Measurements from ENCODE around the gene RCSD1. TPM values are rescaled to one million over a fixed set of nuclear protein-coding genes. Genes with fewer than 3 reads are reported as not detected.

The RCSD1 gene, protein sequence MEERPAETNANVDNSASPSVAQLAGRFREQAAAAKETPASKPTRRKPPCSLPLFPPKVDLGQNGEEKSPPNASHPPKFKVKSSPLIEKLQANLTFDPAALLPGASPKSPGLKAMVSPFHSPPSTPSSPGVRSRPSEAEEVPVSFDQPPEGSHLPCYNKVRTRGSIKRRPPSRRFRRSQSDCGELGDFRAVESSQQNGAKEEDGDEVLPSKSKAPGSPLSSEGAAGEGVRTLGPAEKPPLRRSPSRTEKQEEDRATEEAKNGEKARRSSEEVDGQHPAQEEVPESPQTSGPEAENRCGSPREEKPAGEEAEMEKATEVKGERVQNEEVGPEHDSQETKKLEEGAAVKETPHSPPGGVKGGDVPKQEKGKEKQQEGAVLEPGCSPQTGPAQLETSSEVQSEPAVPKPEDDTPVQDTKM
- 1 to 10 TPM; 1.5 to 1.7 TPM for polyA plus RNA-seq

DNA sequence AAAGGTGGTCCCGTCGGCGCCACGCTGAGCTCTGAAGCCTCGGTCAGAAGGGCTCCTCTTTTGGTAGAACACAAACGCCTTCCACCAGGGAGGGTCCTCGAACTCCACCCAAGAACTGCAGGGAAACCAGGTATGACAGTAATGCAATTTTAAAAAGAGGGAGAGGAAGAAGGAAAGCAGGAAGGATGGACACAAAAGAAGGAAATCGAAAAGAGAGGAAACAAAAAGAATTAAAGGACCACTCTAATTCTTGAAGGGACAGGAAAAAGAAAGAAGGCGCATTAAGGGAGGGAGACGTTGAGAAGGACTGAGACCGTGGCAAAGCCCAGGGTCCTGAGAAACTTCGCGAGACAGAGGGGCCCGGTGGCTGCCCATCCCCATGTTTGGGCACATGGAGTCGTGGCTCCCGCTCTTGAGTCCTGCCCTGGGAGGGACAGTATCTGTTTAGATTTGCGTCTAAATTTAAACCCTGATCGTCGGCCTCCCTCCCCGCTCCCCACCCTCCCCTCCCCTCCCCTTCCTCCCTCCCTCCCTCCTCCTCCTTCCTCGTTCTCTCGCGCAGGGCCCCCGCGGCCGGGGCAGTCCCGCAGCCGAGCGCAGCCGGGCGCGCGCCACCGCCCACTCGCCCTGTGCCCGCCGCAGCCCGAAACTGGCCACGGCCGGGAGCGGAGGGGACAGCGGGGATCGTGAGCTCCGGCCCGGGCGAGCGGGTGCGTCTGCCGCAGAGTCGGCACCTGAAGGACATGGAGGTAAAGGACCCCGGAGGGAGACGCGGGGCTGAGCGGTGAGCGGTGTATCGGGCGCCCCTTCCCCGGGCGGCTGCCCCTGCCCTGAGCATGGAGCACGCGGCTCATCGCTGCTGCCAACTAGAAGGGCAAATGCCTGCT lies at the start of gene RCSD1:
Gene RCSD1, plus strand, starts transcription at position 552 of the 887 bp plus-strand sequence. Its CDS starts 192 bp downstream, at position 744.
- peaks cover 0 to under 1% of the 10 kb centered on the region in 2 donors for H3K9me3 ChIP-seq (ENCODE audit: control insufficient read depth in 2 of 2, insufficient read depth in 1 of 2, low read depth in 1 of 2, low read length in 1 of 2)
- peak within 1 kb of the TSS; percentile 57 to 70 for H3K4me3 ChIP-seq (ENCODE audit: low read depth in 1 of 2, low read length in 2 of 2)
- WGBS, 2 donors = 9 to 10% methylated on average over 59 to 62 of the region's 62 CpGs
- no peaks in the 10 kb centered on the region for H3K27me3 ChIP-seq (ENCODE audit: control insufficient read depth in 1 of 2, insufficient read depth in 2 of 2, low read length in 2 of 2)
- H3K4me1 ChIP-seq (ENCODE audit: control insufficient read depth in 2 of 2, insufficient read depth in 2 of 2, low read length in 1 of 2) = peaks cover 0 to 3% of the 10 kb centered on the region in 2 donors
- H3K36me3 ChIP-seq (ENCODE audit: control insufficient read depth in 2 of 2, insufficient read depth in 2 of 2, low read length in 1 of 2) = no peaks in the 10 kb centered on the region
- peak within 1 kb of the TSS; percentile 82 to 84 for H3K27ac ChIP-seq (ENCODE audit: low read depth in 2 of 2, low read length in 1 of 2)

DNA sequence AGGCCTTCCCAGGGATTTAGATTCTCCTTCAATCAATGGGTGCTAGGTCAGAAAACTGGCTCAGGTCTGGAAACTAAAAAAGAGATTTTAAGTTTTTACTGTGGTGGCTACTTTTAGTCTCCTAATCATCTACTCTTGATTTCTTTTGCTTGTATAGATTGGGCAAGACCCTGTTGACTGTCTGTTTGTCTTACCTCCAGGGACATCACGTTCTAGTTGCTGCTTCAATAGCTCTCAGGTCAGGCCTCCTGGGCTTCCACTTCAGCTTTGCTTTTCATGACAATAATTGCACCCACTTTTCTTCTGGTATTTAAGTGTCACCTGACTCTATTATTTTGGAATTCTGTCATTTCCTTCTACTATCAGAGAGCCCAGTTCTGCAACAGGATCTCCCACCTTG lies 48.0 kb upstream of the RCSD1 start:
- Histone ChIP-seq H3K36me3 (ENCODE audit: control insufficient read depth in 2 of 2, insufficient read depth in 2 of 2, low read length in 1 of 2) (no peaks in the 10 kb centered on the region), H3K4me1 (ENCODE audit: control insufficient read depth in 2 of 2, insufficient read depth in 2 of 2, low read length in 1 of 2) (no peaks in the 10 kb centered on the region), H3K27me3 (ENCODE audit: control insufficient read depth in 1 of 2, insufficient read depth in 2 of 2, low read length in 2 of 2) (no peaks in the 10 kb centered on the region), H3K4me3 (ENCODE audit: low read depth in 1 of 2, low read length in 2 of 2) (no peak overlapping the region), H3K27ac (ENCODE audit: low read depth in 2 of 2, low read length in 1 of 2) (no peak overlapping the region), H3K9me3 (ENCODE audit: control insufficient read depth in 2 of 2, insufficient read depth in 1 of 2, low read depth in 1 of 2, low read length in 1 of 2) (no peaks in the 10 kb centered on the region)
- 86 to 87% methylated on average over 1 of the region's 1 CpG for WGBS, 2 donors

DNA sequence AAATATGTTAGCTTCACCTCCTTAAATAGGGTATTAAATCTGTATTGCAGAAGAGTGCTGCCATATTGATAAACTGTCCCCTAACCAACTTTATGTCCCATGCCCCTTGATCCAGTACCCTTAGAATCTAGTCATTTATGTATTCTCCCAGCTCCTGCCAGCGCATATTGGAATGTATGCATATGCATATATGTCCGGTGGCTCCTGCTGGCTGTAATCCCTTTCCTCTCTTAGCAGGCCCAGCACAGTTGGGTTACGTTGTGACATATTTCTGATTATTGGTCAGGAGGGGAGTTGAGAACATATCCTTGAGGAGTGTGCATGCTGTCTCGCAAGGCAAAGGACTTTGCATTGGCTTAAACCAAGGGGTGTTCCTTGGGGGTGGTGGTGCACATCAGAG lies 47.3 kb upstream of the RCSD1 start:
- WGBS, 2 donors = 94 to 96% methylated on average over 4 of the region's 4 CpGs

DNA sequence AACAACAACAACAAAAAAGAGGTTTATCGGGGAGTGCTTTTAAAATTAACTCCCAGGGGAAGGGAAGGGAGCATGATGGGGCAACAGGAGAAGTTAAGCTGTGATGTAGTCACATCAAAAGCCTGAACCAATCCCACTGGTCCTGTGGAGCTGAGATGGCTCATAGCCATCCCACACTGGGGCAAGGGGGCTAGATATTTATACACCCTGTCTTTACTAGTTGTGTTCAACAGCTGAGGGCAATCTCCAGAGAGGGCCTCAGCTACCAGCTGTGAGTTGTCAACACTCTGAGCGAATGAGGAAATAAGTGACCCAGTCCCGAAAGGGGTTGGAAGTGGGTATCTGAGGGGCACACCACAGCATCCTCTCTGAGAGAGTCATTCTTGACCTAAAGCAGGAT lies 45.5 kb upstream of the RCSD1 start:
- H3K4me3 ChIP-seq (ENCODE audit: low read depth in 1 of 2, low read length in 2 of 2) = no peak overlapping the region
- no peak overlapping the region for H3K27ac ChIP-seq (ENCODE audit: low read depth in 2 of 2, low read length in 1 of 2)
- no peaks in the 10 kb centered on the region for H3K9me3 ChIP-seq (ENCODE audit: control insufficient read depth in 2 of 2, insufficient read depth in 1 of 2, low read depth in 1 of 2, low read length in 1 of 2)
- 79 to 90% methylated on average over 3 of the region's 3 CpGs for WGBS, 2 donors
- no peaks in the 10 kb centered on the region for H3K36me3 ChIP-seq (ENCODE audit: control insufficient read depth in 2 of 2, insufficient read depth in 2 of 2, low read length in 1 of 2)
- H3K4me1 ChIP-seq (ENCODE audit: control insufficient read depth in 2 of 2, insufficient read depth in 2 of 2, low read length in 1 of 2) = no peaks in the 10 kb centered on the region
- H3K27me3 ChIP-seq (ENCODE audit: control insufficient read depth in 1 of 2, insufficient read depth in 2 of 2, low read length in 2 of 2) = no peaks in the 10 kb centered on the region

More for the DNA sequence above, 47.3 kb upstream of the RCSD1 start:
- H3K4me3 ChIP-seq (ENCODE audit: low read depth in 1 of 2, low read length in 2 of 2) = no peak overlapping the region
- H3K4me1 ChIP-seq (ENCODE audit: control insufficient read depth in 2 of 2, insufficient read depth in 2 of 2, low read length in 1 of 2) = no peaks in the 10 kb centered on the region
- no peaks in the 10 kb centered on the region for H3K9me3 ChIP-seq (ENCODE audit: control insufficient read depth in 2 of 2, insufficient read depth in 1 of 2, low read depth in 1 of 2, low read length in 1 of 2)
- no peaks in the 10 kb centered on the region for H3K27me3 ChIP-seq (ENCODE audit: control insufficient read depth in 1 of 2, insufficient read depth in 2 of 2, low read length in 2 of 2)
- no peaks in the 10 kb centered on the region for H3K36me3 ChIP-seq (ENCODE audit: control insufficient read depth in 2 of 2, insufficient read depth in 2 of 2, low read length in 1 of 2)
- no peak overlapping the region for H3K27ac ChIP-seq (ENCODE audit: low read depth in 2 of 2, low read length in 1 of 2)

DNA sequence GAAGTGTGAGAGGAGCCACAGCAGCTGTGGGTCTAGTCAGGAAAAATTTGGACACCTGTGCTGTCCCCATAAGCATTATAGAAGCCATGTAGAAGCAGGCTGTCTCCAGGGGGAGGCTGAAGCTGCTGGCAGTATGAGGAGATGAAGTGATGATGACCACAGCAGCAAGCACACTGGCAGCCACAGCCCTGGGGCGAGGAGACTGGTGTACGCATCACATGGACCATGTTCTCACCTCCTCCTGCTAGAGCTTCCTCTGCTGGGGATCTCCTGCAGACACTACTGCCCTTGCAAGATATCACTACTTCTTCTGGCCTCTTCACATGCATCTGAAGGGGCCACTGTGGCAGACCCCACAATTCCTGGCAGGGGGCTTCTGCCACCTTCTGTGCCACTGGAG lies 42.7 kb upstream of the RCSD1 start:
- H3K4me1 ChIP-seq (ENCODE audit: control insufficient read depth in 2 of 2, insufficient read depth in 2 of 2, low read length in 1 of 2) = no peaks in the 10 kb centered on the region
- H3K4me3 ChIP-seq (ENCODE audit: low read depth in 1 of 2, low read length in 2 of 2) = no peak overlapping the region
- no peaks in the 10 kb centered on the region for H3K27me3 ChIP-seq (ENCODE audit: control insufficient read depth in 1 of 2, insufficient read depth in 2 of 2, low read length in 2 of 2)
- H3K36me3 ChIP-seq (ENCODE audit: control insufficient read depth in 2 of 2, insufficient read depth in 2 of 2, low read length in 1 of 2) = no peaks in the 10 kb centered on the region
- H3K9me3 ChIP-seq (ENCODE audit: control insufficient read depth in 2 of 2, insufficient read depth in 1 of 2, low read depth in 1 of 2, low read length in 1 of 2) = no peaks in the 10 kb centered on the region
- 96% methylated on average over 2 of the region's 2 CpGs for WGBS, 2 donors
- no peak overlapping the region for H3K27ac ChIP-seq (ENCODE audit: low read depth in 2 of 2, low read length in 1 of 2)

DNA sequence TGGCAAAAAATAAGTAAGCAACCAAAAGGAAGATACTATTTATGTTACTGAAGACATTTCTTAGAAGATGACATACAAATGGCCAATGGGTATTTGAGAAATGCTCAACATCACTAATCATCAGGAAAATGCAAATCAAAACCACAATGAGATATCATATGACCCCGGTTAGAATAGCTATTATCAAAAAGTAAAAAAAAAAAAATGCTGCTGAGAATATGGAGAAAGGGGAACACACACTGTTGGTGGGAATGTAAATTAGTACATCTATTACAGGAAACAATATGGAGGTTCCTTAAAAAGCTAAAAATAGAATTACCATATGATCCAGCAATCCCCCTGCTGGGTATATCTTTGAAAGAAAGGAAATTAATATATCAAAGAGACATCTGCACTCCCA lies 42.2 kb upstream of the RCSD1 start:
- no peaks in the 10 kb centered on the region for H3K4me1 ChIP-seq (ENCODE audit: control insufficient read depth in 2 of 2, insufficient read depth in 2 of 2, low read length in 1 of 2)
- WGBS, 2 donors = 79 to 88% methylated on average over 1 of the region's 1 CpG

DNA sequence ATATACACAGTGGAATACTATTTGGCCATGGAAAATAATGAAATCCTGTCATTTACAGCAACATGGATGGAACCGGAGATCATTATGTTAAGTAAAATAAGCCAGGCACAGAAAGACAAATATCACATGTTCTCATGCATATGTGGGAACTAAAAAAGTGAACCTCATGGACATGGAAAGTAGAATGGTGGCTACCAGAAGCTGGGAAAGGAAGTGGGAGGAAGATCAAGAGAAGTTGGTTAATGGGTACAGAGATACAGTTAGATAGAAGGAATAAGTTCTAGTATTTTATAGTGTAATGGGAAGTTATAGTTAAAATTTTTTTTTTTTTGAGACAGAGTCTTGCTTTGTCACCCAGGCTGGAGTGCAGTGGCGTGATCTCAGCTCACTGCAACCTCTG lies 41.7 kb upstream of the RCSD1 start:
- 91 to 93% methylated on average over 2 of the region's 2 CpGs for WGBS, 2 donors
- H3K27ac ChIP-seq (ENCODE audit: low read depth in 2 of 2, low read length in 1 of 2) = no peak overlapping the region
- H3K4me1 ChIP-seq (ENCODE audit: control insufficient read depth in 2 of 2, insufficient read depth in 2 of 2, low read length in 1 of 2) = no peaks in the 10 kb centered on the region
- H3K9me3 ChIP-seq (ENCODE audit: control insufficient read depth in 2 of 2, insufficient read depth in 1 of 2, low read depth in 1 of 2, low read length in 1 of 2) = no peaks in the 10 kb centered on the region
- no peak overlapping the region for H3K4me3 ChIP-seq (ENCODE audit: low read depth in 1 of 2, low read length in 2 of 2)
- H3K36me3 ChIP-seq (ENCODE audit: control insufficient read depth in 2 of 2, insufficient read depth in 2 of 2, low read length in 1 of 2) = no peaks in the 10 kb centered on the region
- no peaks in the 10 kb centered on the region for H3K27me3 ChIP-seq (ENCODE audit: control insufficient read depth in 1 of 2, insufficient read depth in 2 of 2, low read length in 2 of 2)

More for the DNA sequence above, 42.2 kb upstream of the RCSD1 start:
- Histone ChIP-seq H3K36me3 (ENCODE audit: control insufficient read depth in 2 of 2, insufficient read depth in 2 of 2, low read length in 1 of 2) (no peaks in the 10 kb centered on the region), H3K9me3 (ENCODE audit: control insufficient read depth in 2 of 2, insufficient read depth in 1 of 2, low read depth in 1 of 2, low read length in 1 of 2) (no peaks in the 10 kb centered on the region), H3K4me3 (ENCODE audit: low read depth in 1 of 2, low read length in 2 of 2) (no peak overlapping the region), H3K27ac (ENCODE audit: low read depth in 2 of 2, low read length in 1 of 2) (no peak overlapping the region), H3K27me3 (ENCODE audit: control insufficient read depth in 1 of 2, insufficient read depth in 2 of 2, low read length in 2 of 2) (no peaks in the 10 kb centered on the region)

DNA sequence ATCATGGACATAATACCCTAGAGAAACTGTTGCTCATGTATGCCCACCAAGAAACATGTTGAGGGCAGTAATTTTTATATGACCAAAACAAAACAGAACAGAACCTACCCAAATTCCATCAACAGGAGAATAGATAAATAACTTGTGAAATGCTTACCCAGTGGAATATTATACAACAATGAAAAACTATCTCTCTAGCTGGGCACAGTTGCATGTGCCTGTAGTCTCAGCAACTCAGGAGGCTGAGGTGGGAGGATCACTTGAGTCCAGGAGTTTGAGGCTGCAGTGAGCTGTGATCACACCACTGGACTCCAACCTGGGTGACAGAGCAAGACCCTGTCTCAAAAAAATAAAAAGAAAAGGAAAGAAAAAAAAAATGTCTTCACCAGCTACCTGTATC lies 37.6 kb upstream of the RCSD1 start:
- H3K27ac ChIP-seq (ENCODE audit: low read depth in 2 of 2, low read length in 1 of 2) = no peak overlapping the region
- no peak overlapping the region for H3K4me3 ChIP-seq (ENCODE audit: low read depth in 1 of 2, low read length in 2 of 2)
- no peaks in the 10 kb centered on the region for H3K4me1 ChIP-seq (ENCODE audit: control insufficient read depth in 2 of 2, insufficient read depth in 2 of 2, low read length in 1 of 2)
- H3K9me3 ChIP-seq (ENCODE audit: control insufficient read depth in 2 of 2, insufficient read depth in 1 of 2, low read depth in 1 of 2, low read length in 1 of 2) = no peaks in the 10 kb centered on the region
- H3K27me3 ChIP-seq (ENCODE audit: control insufficient read depth in 1 of 2, insufficient read depth in 2 of 2, low read length in 2 of 2) = peaks cover 0 to 2% of the 10 kb centered on the region in 2 donors
- H3K36me3 ChIP-seq (ENCODE audit: control insufficient read depth in 2 of 2, insufficient read depth in 2 of 2, low read length in 1 of 2) = no peaks in the 10 kb centered on the region

DNA sequence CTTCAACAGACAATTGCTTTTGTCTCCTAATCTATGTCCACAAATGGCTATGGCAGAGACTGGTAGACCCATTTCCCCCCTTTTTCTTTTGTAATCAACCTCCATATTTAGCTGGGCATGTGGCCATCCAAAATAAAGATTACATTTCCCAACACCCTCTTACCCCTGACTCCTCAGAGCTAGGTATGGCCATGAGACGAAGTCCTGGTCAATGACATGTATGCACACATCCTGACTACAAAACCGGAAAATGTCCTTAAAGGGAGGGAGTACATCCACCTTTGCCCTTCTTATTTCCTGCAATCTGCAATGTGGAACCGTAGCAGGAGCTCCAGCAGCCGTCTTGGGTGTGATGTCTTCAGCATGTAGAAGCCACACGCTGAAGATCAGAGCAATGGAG lies 36.2 kb upstream of the RCSD1 start:
- Histone ChIP-seq H3K27me3 (ENCODE audit: control insufficient read depth in 1 of 2, insufficient read depth in 2 of 2, low read length in 2 of 2) (peaks cover 0 to 2% of the 10 kb centered on the region in 2 donors), H3K9me3 (ENCODE audit: control insufficient read depth in 2 of 2, insufficient read depth in 1 of 2, low read depth in 1 of 2, low read length in 1 of 2) (no peaks in the 10 kb centered on the region), H3K4me3 (ENCODE audit: low read depth in 1 of 2, low read length in 2 of 2) (no peak overlapping the region), H3K4me1 (ENCODE audit: control insufficient read depth in 2 of 2, insufficient read depth in 2 of 2, low read length in 1 of 2) (no peaks in the 10 kb centered on the region), H3K27ac (ENCODE audit: low read depth in 2 of 2, low read length in 1 of 2) (no peak overlapping the region), H3K36me3 (ENCODE audit: control insufficient read depth in 2 of 2, insufficient read depth in 2 of 2, low read length in 1 of 2) (no peaks in the 10 kb centered on the region)
- WGBS, 2 donors = 80 to 83% methylated on average over 5 of the region's 5 CpGs

All from esophagus (tissue), 2 donors.